Measurements from ENCODE around the gene ZFR2. TPM values are rescaled to one million over a fixed set of nuclear protein-coding genes. Genes with fewer than 3 reads are reported as not detected.

The ZFR2 gene
- total and polyA plus RNA-seq, 9 donors = under 0.01 to 0.23 (median 0.09) TPM; not detected in 2

- no peak overlapping the region for H3K27ac ChIP-seq (ENCODE audit: low read length)
These were observed 16.1 kb downstream of the ZFR2 start for GRCh38 chr19:3852614-3853254.

DNA sequence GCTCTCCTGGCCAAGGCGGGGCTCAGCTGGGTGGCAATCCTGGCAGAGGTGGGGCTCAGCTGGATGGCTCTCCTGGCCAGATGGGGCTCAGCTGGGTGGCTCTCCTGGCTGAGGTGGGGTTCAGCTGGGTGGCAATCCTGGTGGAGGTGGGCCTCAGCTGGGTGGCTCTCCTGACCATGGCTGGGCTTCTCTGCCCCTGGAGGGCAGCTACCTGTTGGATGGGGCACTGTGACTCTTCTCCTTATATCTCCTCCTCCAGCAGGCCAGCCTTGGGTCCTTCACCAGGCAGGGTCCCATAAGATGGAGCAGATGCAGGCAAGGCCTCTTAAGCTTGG lies 16.7 kb downstream of the ZFR2 start:
- no peaks in the 10 kb centered on the region for H3K4me1 ChIP-seq (ENCODE audit: control insufficient read depth, insufficient read depth, low read length)
- no CpG with 5 or more reads among the region's 1 CpG for WGBS (ENCODE audit: insufficient coverage)
- H3K27me3 ChIP-seq (ENCODE audit: control insufficient read depth, insufficient read depth, low read length) = no peaks in the 10 kb centered on the region
- no peak for DNase-seq
- peaks cover 16% of the 10 kb centered on the region for H3K9me3 ChIP-seq (replicated peaks; ENCODE audit: control insufficient read depth, low read depth, low read length)
- H3K36me3 ChIP-seq (ENCODE audit: control insufficient read depth, insufficient read depth, low read length) = no peaks in the 10 kb centered on the region
- H3K27ac ChIP-seq (ENCODE audit: low read length) = no peak overlapping the region
- no peak overlapping the region for H3K4me3 ChIP-seq (ENCODE audit: low read length)

More at GRCh38 chr19:3852614-3853254, 16.1 kb downstream of the ZFR2 start:
- H3K9me3 ChIP-seq (replicated peaks; ENCODE audit: control insufficient read depth, low read depth, low read length) = peaks cover 16% of the 10 kb centered on the region
- WGBS (ENCODE audit: insufficient coverage) = 60% methylated on average over 4 of the region's 4 CpGs
- DNase-seq = no peak
- no peak overlapping the region for H3K4me3 ChIP-seq (ENCODE audit: low read length)
- H3K27me3 ChIP-seq (ENCODE audit: control insufficient read depth, insufficient read depth, low read length) = no peaks in the 10 kb centered on the region
- H3K4me1 ChIP-seq (ENCODE audit: control insufficient read depth, insufficient read depth, low read length) = no peaks in the 10 kb centered on the region
- H3K36me3 ChIP-seq (ENCODE audit: control insufficient read depth, insufficient read depth, low read length) = no peaks in the 10 kb centered on the region

- 91% methylated on average over 9 of the region's 11 CpGs for WGBS (ENCODE audit: insufficient coverage)
- Histone ChIP-seq H3K36me3 (ENCODE audit: control insufficient read depth, insufficient read depth, low read length) (no peaks in the 10 kb centered on the region), H3K4me1 (ENCODE audit: control insufficient read depth, insufficient read depth, low read length) (no peaks in the 10 kb centered on the region), H3K4me3 (ENCODE audit: low read length) (no peak overlapping the region), H3K9me3 (replicated peaks; ENCODE audit: control insufficient read depth, low read depth, low read length) (peaks cover 16% of the 10 kb centered on the region), H3K27me3 (ENCODE audit: control insufficient read depth, insufficient read depth, low read length) (no peaks in the 10 kb centered on the region), H3K27ac (ENCODE audit: low read length) (no peak overlapping the region)
- no peak for DNase-seq
These were observed 17.3 kb downstream of the ZFR2 start for GRCh38 chr19:3851254-3852176.

GRCh38 chr19:3850320-3850972 lies 18.4 kb downstream of the ZFR2 start:
- Histone ChIP-seq H3K9me3 (replicated peaks; ENCODE audit: control insufficient read depth, low read depth, low read length) (peaks cover 16% of the 10 kb centered on the region), H3K27ac (ENCODE audit: low read length) (no peak overlapping the region), H3K4me3 (ENCODE audit: low read length) (no peak overlapping the region), H3K36me3 (ENCODE audit: control insufficient read depth, insufficient read depth, low read length) (no peaks in the 10 kb centered on the region), H3K27me3 (ENCODE audit: control insufficient read depth, insufficient read depth, low read length) (no peaks in the 10 kb centered on the region), H3K4me1 (ENCODE audit: control insufficient read depth, insufficient read depth, low read length) (no peaks in the 10 kb centered on the region)
- 86% methylated on average over 1 of the region's 6 CpGs for WGBS (ENCODE audit: insufficient coverage)
- no peak for DNase-seq

- Histone ChIP-seq H3K27ac (ENCODE audit: low read length) (no peak overlapping the region), H3K27me3 (ENCODE audit: control insufficient read depth, insufficient read depth, low read length) (no peaks in the 10 kb centered on the region), H3K36me3 (ENCODE audit: control insufficient read depth, insufficient read depth, low read length) (no peaks in the 10 kb centered on the region), H3K4me3 (ENCODE audit: low read length) (no peak overlapping the region), H3K4me1 (ENCODE audit: control insufficient read depth, insufficient read depth, low read length) (no peaks in the 10 kb centered on the region), H3K9me3 (replicated peaks; ENCODE audit: control insufficient read depth, low read depth, low read length) (peaks cover 16% of the 10 kb centered on the region)
- WGBS (ENCODE audit: insufficient coverage) = 80% methylated on average over 9 of the region's 12 CpGs
- no peak for DNase-seq
These were observed 19.1 kb downstream of the ZFR2 start for GRCh38 chr19:3849787-3850186.

DNA sequence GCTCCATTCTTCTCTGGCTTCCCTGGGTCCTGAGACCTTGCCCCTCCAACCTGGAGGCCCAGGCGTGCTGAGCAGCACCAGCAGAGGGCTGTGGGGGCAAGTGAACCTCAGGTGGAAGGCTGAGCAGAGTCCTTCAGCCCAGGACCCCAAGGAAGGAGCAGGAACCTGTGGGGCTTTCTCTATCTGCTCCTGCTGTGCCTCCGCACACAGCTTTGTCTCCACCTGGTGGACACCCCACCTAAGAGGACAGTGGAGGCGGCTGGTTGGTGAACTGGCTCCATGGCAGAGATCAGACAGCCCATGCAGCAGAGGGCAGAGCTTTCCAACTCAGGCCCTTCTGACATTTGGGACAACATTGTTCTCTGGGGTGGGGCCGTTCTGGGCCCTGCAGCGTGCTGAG lies 19.7 kb downstream of the ZFR2 start:
- H3K36me3 ChIP-seq (ENCODE audit: control insufficient read depth, insufficient read depth, low read length) = no peaks in the 10 kb centered on the region
- no peak overlapping the region for H3K4me3 ChIP-seq (ENCODE audit: low read length)
- no peak overlapping the region for H3K27ac ChIP-seq (ENCODE audit: low read length)
- 62% methylated on average over 4 of the region's 5 CpGs for WGBS (ENCODE audit: insufficient coverage)
- DNase-seq = peak; percentile 16
- H3K9me3 ChIP-seq (replicated peaks; ENCODE audit: control insufficient read depth, low read depth, low read length) = peaks cover 16% of the 10 kb centered on the region
- H3K27me3 ChIP-seq (ENCODE audit: control insufficient read depth, insufficient read depth, low read length) = no peaks in the 10 kb centered on the region
- no peaks in the 10 kb centered on the region for H3K4me1 ChIP-seq (ENCODE audit: control insufficient read depth, insufficient read depth, low read length)

GRCh38 chr19:3844596-3844995 lies 24.2 kb downstream of the ZFR2 start:
- 66% methylated on average over 4 of the region's 5 CpGs for WGBS (ENCODE audit: insufficient coverage)

DNA sequence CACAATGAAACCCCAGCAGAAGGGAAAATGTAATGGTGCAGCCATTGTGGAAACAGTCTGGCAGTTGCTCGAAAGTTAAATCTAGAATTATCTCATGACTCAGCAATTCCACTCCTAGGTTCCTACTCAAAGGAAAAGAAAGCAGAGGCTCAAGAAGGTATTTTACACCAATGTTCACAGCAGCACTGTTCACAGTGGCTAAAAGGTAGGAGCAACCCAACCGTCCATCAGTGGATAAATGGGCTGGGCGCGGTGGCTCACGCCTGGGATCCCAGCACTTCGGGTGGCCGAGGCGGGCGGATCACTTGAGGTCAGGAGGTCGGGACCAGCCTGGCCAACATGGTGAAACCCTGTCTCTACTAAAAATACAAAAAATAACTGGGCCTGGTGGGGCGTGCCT lies 25.9 kb downstream of the ZFR2 start:
- WGBS (ENCODE audit: insufficient coverage) = no CpG with 5 or more reads among the region's 11 CpGs
- Histone ChIP-seq H3K4me1 (ENCODE audit: control insufficient read depth, insufficient read depth, low read length) (no peaks in the 10 kb centered on the region), H3K9me3 (replicated peaks; ENCODE audit: control insufficient read depth, low read depth, low read length) (no peaks in the 10 kb centered on the region), H3K27ac (ENCODE audit: low read length) (no peak overlapping the region), H3K4me3 (ENCODE audit: low read length) (no peak overlapping the region), H3K27me3 (ENCODE audit: control insufficient read depth, insufficient read depth, low read length) (no peaks in the 10 kb centered on the region), H3K36me3 (ENCODE audit: control insufficient read depth, insufficient read depth, low read length) (no peaks in the 10 kb centered on the region)
- no peak for DNase-seq

More at GRCh38 chr19:3844596-3844995, 24.2 kb downstream of the ZFR2 start:
- Histone ChIP-seq H3K27me3 (ENCODE audit: control insufficient read depth, insufficient read depth, low read length) (no peaks in the 10 kb centered on the region), H3K4me1 (ENCODE audit: control insufficient read depth, insufficient read depth, low read length) (no peaks in the 10 kb centered on the region), H3K36me3 (ENCODE audit: control insufficient read depth, insufficient read depth, low read length) (no peaks in the 10 kb centered on the region), H3K27ac (ENCODE audit: low read length) (no peak overlapping the region), H3K4me3 (ENCODE audit: low read length) (no peak overlapping the region), H3K9me3 (replicated peaks; ENCODE audit: control insufficient read depth, low read depth, low read length) (no peaks in the 10 kb centered on the region)
- no peak for DNase-seq

- Histone ChIP-seq H3K36me3 (ENCODE audit: control insufficient read depth, insufficient read depth, low read length) (no peaks in the 10 kb centered on the region), H3K27me3 (ENCODE audit: control insufficient read depth, insufficient read depth, low read length) (no peaks in the 10 kb centered on the region), H3K9me3 (replicated peaks; ENCODE audit: control insufficient read depth, low read depth, low read length) (no peaks in the 10 kb centered on the region), H3K4me3 (ENCODE audit: low read length) (no peak overlapping the region), H3K27ac (ENCODE audit: low read length) (no peak overlapping the region), H3K4me1 (ENCODE audit: control insufficient read depth, insufficient read depth, low read length) (no peaks in the 10 kb centered on the region)
- 84% methylated on average over 3 of the region's 10 CpGs for WGBS (ENCODE audit: insufficient coverage)
- DNase-seq = no peak
These were observed 28.0 kb downstream of the ZFR2 start for GRCh38 chr19:3840804-3841203.

GRCh38 chr19:3839941-3840340 lies 28.9 kb downstream of the ZFR2 start:
- no peak overlapping the region for H3K27ac ChIP-seq (ENCODE audit: low read length)
- no peak overlapping the region for H3K4me3 ChIP-seq (ENCODE audit: low read length)
- DNase-seq = no peak
- H3K27me3 ChIP-seq (ENCODE audit: control insufficient read depth, insufficient read depth, low read length) = no peaks in the 10 kb centered on the region
- 59% methylated on average over 6 of the region's 13 CpGs for WGBS (ENCODE audit: insufficient coverage)
- H3K9me3 ChIP-seq (replicated peaks; ENCODE audit: control insufficient read depth, low read depth, low read length) = no peaks in the 10 kb centered on the region
- no peaks in the 10 kb centered on the region for H3K4me1 ChIP-seq (ENCODE audit: control insufficient read depth, insufficient read depth, low read length)
- H3K36me3 ChIP-seq (ENCODE audit: control insufficient read depth, insufficient read depth, low read length) = no peaks in the 10 kb centered on the region
